Measurements from ENCODE around the gene ARL11.

The ARL11 gene

GRCh38 chr13:49649244-49649962 is 21.1 kb downstream of the ARL11 start:
- DNase-seq (ENCODE audit: extremely low read depth, insufficient read length), result no peak

GRCh38 chr13:49649963-49650312 is 21.6 kb downstream of the ARL11 start:
- Histone ChIP-seq H3K4me3 (replicated peaks; ENCODE audit: low read depth, low read length) (no peak overlapping the region), H3K27me3 (replicated peaks; ENCODE audit: control insufficient read depth, insufficient read depth, low read length) (no peaks in the 10 kb centered on the region), H3K36me3 (ENCODE audit: control insufficient read depth, insufficient read depth, low read length) (no peaks in the 10 kb centered on the region)

More at GRCh38 chr13:49649244-49649962, 21.1 kb downstream of the ARL11 start:
- Histone ChIP-seq H3K27me3 (replicated peaks; ENCODE audit: control insufficient read depth, insufficient read depth, low read length) (no peaks in the 10 kb centered on the region), H3K36me3 (ENCODE audit: control insufficient read depth, insufficient read depth, low read length) (no peaks in the 10 kb centered on the region), H3K4me3 (replicated peaks; ENCODE audit: low read depth, low read length) (no peak overlapping the region)
- no peak for TF ChIP-seq CTCF (IDR thresholded peaks at IDR 0.05; ENCODE audit: insufficient read depth, low read length, poor library complexity, severe bottlenecking)

GRCh38 chr13:49651570-49652354 is 23.5 kb downstream of the ARL11 start:
- no peak for DNase-seq (ENCODE audit: extremely low read depth, insufficient read length)
- H3K36me3 ChIP-seq (ENCODE audit: control insufficient read depth, insufficient read depth, low read length), result no peaks in the 10 kb centered on the region
- H3K27me3 ChIP-seq (replicated peaks; ENCODE audit: control insufficient read depth, insufficient read depth, low read length), result no peaks in the 10 kb centered on the region
- no peak overlapping the region for H3K4me3 ChIP-seq (replicated peaks; ENCODE audit: low read depth, low read length)
- no peak for TF ChIP-seq CTCF (IDR thresholded peaks at IDR 0.05; ENCODE audit: insufficient read depth, low read length, poor library complexity, severe bottlenecking)

More at GRCh38 chr13:49649963-49650312, 21.6 kb downstream of the ARL11 start:
- TF ChIP-seq CTCF (IDR thresholded peaks at IDR 0.05; ENCODE audit: insufficient read depth, low read length, poor library complexity, severe bottlenecking), result no peak
- no peak for DNase-seq (ENCODE audit: extremely low read depth, insufficient read length)

DNA sequence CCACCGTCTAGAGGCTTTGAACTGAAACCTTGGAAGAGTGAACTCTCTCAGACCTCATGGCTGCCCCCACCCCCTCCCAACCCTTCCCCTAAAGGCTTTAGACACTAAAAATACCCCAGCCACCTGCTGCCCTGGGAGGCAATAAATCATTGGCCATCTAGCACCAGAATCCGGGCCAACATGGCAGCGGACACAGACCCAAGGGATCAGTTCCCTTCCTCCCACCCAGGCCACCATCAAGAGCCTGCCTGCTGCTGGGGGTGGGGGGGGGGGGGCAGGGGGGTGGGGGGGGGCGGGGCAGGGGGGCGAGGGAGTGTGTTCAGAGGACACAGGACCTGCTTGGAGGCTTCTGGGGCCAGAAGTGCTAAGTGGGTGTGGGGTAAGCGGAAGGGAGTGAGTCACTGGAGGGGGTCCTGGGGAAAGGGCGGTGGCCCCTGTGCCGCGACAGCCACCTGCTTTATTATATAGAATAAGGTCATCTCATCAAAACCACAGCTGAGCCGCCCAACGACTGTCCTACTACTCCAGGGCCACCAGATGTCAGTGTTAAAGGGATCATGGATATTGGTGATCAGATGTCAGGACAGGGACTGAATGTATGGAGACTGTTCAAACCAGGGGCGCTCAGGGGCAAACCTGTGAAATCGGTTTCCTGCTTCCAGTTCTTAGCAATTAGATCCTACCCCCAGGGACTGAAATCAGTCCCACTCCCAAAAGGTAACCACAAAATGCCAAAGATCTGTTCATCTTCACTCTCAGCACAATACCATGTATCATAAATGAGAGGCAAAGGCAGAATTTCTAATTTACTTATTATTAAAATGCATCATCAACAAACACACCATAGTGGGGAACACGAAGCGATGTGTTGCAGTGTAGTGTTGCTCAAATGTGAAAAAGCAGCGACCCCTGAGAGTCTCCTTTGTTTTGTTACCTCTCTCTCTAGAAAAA is 24.3 kb downstream of the ARL11 start:
- peak; percentile 44 for TF ChIP-seq CTCF (IDR thresholded peaks at IDR 0.05; ENCODE audit: insufficient read depth, low read length, poor library complexity, severe bottlenecking)
- Histone ChIP-seq H3K36me3 (ENCODE audit: control insufficient read depth, insufficient read depth, low read length) (no peaks in the 10 kb centered on the region), H3K27me3 (replicated peaks; ENCODE audit: control insufficient read depth, insufficient read depth, low read length) (no peaks in the 10 kb centered on the region), H3K4me3 (replicated peaks; ENCODE audit: low read depth, low read length) (no peak overlapping the region)
- no peak for DNase-seq (ENCODE audit: extremely low read depth, insufficient read length)

DNA sequence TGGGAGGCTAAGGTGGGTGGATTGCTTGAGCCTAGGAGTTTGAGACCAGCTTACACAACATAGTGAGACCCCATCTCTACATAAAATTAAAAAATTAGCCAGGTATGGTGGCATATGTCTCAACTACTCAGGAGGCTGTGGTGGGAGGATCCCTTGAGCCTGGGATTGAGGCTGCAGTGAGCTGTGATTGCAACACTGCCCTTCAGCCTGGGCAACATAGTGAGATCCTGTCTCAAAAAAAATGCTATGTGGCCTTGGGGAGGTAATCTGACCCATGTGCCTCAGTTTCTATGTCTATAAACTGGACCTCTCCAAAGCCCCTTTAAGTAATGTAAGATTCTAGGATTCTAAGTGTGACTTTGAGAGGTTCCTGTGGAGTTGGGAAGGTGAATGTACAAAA is 25.2 kb downstream of the ARL11 start:
- TF ChIP-seq CTCF (IDR thresholded peaks at IDR 0.05; ENCODE audit: insufficient read depth, low read length, poor library complexity, severe bottlenecking), result no peak
- H3K36me3 ChIP-seq (ENCODE audit: control insufficient read depth, insufficient read depth, low read length), result no peaks in the 10 kb centered on the region
- DNase-seq (ENCODE audit: extremely low read depth, insufficient read length), result no peak
- no peaks in the 10 kb centered on the region for H3K27me3 ChIP-seq (replicated peaks; ENCODE audit: control insufficient read depth, insufficient read depth, low read length)
- H3K4me3 ChIP-seq (replicated peaks; ENCODE audit: low read depth, low read length), result no peak overlapping the region
